Neuron (in vitro differentiated cells): ENCODE data around the gene ESRRG.

Source experiments
- H2AFZ ChIP-seq: one replicate; pipeline ENCODE4 v1.6.1; 2013; ENCODE audit warnings: low read depth, mild to moderate bottlenecking, inconsistent platforms, low read length, moderate library complexity
- H3K27me3 ChIP-seq: one replicate; pipeline ENCODE4 v1.6.1; 2013; ENCODE audit warnings: low read length; ENCODE audit not compliant: insufficient read depth
- H3K36me3 ChIP-seq: one replicate; pipeline ENCODE4 v1.6.1; 2013; ENCODE audit warnings: low read length; ENCODE audit not compliant: insufficient read depth
- H3K4me1 ChIP-seq: one replicate; pipeline ENCODE4 v1.6.1; 2013; ENCODE audit warnings: low read length; ENCODE audit not compliant: insufficient read depth
- H3K4me3 ChIP-seq: 2 replicates; pipeline ENCODE4 v1.5.1; 2013; ENCODE audit warnings: mild to moderate bottlenecking, low read length, moderate library complexity
- H3K9me3 ChIP-seq: one replicate; pipeline ENCODE4 v1.6.1; 2013; ENCODE audit warnings: low read length

Gene ESRRG

DNA sequence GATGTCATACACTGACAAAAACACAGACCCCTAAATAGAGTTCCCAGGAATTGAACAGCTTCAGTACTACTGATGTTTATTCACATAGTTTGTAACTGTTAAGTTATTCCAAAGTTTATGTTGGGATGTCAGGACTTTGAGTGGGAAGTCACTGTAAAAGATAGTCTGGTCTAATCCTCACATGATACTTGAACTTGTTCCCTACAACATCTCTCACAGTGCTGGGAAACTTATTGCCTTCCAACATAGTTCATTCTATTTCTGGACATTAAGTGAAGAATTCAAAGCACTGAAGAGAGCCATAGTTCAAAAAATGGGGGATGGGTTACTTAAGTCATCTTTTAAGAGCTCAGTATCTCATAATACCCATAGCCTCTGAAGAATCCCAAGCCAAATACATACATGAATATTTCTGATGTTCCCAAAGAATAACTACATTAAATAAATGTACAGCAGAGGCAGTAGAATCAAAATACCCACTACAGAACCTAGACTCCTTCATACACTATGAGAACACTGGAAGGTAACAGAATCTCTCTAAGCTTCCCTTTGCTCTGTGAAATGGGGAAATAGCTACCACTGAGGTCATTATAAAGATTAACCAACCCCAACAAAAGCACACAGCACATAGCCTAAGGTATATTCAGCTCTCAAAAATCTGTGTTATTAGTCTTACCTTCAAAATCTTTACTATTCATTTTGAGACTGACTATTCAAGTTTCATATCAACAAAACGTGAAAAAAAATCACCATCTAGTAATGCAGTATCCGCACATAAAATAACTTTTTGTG lies 81.4 kb downstream of the ESRRG start:
- no peaks in the 10 kb centered on the region for H3K4me1 ChIP-seq
- H2AFZ ChIP-seq = no peak overlapping the region
- no peak overlapping the region for H3K4me3 ChIP-seq
- no peaks in the 10 kb centered on the region for H3K9me3 ChIP-seq
- H3K27me3 ChIP-seq = no peaks in the 10 kb centered on the region
- no peaks in the 10 kb centered on the region for H3K36me3 ChIP-seq

DNA sequence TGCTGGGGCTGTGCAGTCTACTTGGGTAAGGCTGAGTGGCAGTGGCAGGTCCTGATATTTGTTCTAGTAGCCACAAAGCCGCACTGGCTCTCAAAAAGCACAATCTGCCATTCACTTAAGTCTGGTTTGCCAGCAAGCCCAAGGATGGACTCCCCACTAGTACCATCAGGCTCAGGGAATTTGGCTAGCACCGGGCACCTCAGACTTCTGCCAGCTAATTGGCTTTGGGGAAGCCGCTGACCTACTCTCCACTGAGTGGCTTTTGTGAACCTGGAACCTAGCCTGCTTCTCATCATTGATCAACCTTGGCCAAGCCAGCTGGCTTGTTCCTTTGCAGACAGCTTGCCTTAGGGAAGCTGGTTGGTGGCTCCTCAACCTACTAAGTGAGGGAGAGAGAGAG lies 83.1 kb downstream of the ESRRG start:
- Histone ChIP-seq H3K9me3 (no peaks in the 10 kb centered on the region), H3K27me3 (no peaks in the 10 kb centered on the region), H3K4me3 (no peak overlapping the region), H2AFZ (no peak overlapping the region), H3K36me3 (no peaks in the 10 kb centered on the region), H3K4me1 (no peaks in the 10 kb centered on the region)

DNA sequence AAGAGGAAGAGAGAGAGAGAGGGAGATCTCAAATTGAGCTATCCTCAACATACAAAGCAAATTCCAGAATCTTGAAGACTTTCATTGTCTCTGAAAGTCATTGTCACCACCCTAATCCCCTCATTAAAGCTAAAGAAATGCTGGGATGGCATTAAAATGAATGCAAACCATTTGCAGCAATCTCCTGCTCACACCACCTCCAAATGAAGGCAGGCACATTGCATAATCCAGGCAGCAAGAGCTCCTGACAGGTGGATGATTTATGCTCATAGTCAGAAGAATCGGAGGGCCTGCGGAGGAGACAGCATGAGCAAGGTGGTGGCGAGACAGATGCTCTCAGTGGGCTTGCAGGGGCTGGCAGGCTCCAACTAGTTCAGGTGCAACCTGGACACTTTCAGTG lies 90.2 kb downstream of the ESRRG start:
- H3K4me1 ChIP-seq = peaks cover 35% of the 10 kb centered on the region
- H3K9me3 ChIP-seq = no peaks in the 10 kb centered on the region
- H3K4me3 ChIP-seq = no peak overlapping the region
- no peak overlapping the region for H2AFZ ChIP-seq
- H3K27me3 ChIP-seq = no peaks in the 10 kb centered on the region
- H3K36me3 ChIP-seq = no peaks in the 10 kb centered on the region

DNA sequence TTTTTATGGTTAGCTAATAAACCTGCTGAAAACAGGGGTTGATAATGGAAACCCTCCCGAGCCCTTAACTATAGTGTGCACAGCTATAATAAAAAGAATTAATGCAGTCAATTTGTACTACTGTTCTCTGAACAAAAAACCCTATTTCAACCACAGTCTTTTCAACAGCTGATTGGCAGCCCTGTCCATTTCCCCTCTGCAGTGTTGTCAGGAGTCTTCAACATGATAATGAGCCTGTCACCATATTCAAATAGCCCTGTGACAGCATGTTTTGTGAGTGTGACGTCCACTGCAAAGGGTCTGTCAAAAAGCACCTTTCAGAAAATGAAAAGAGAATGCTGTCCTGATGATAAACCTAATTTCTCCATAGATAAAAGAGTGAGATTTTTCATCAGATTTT lies 92.7 kb downstream of the ESRRG start:
- Histone ChIP-seq H3K9me3 (no peaks in the 10 kb centered on the region), H3K36me3 (no peaks in the 10 kb centered on the region), H3K27me3 (no peaks in the 10 kb centered on the region), H3K4me1 (peaks cover 35% of the 10 kb centered on the region), H3K4me3 (no peak overlapping the region), H2AFZ (no peak overlapping the region)

DNA sequence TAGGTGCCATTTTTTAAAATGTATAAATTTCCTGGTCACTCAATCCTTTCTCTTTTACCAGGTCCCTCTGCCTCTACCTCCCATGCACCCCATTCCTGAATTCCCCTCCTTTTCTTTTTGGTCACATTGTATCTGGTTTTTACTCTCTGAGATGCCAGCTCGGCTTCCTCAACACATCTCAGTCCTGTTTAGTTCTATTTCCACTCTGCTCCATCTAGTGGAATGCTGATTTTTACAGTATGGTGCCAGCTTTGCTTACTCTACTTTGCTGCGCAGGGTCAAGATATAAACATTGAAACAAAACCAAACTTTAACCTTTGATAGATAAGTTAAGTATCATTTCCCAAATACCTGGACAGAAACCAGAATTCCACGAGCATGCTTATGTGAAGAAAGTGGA lies 96.0 kb downstream of the ESRRG start:
- Histone ChIP-seq H3K36me3 (no peaks in the 10 kb centered on the region), H3K4me3 (no peak overlapping the region), H3K4me1 (peaks cover 23% of the 10 kb centered on the region), H3K27me3 (no peaks in the 10 kb centered on the region), H3K9me3 (no peaks in the 10 kb centered on the region), H2AFZ (no peak overlapping the region)

- H3K9me3 ChIP-seq = no peaks in the 10 kb centered on the region
- H3K36me3 ChIP-seq = no peaks in the 10 kb centered on the region
- no peak overlapping the region for H2AFZ ChIP-seq
- H3K4me3 ChIP-seq = no peak overlapping the region
- peaks cover 20% of the 10 kb centered on the region for H3K4me1 ChIP-seq
- H3K27me3 ChIP-seq = no peaks in the 10 kb centered on the region
These were observed 96.7 kb downstream of the ESRRG start for GRCh38 chr1:216626394-216627067.

DNA sequence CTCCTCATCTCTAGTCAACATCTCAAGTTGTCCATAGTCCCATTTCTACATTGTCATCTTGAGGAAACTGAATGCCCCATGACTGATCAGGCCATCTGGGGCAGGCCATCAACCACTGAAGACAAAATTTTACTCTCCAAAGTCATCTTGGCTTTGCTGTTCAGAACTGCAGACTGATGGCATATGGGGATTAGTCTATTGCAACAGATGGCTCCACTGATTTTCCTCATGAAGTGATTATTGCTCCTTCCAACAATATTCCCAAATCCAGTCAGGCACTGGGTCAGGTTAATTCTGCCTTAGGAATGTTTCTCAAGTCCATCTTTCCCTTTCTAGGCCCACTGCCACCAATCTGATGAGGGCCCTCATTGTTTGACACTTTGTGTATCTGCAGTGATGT lies 101.7 kb downstream of the ESRRG start:
- H3K4me1 ChIP-seq = no peaks in the 10 kb centered on the region
- no peaks in the 10 kb centered on the region for H3K27me3 ChIP-seq
- no peaks in the 10 kb centered on the region for H3K36me3 ChIP-seq
- H2AFZ ChIP-seq = no peak overlapping the region
- no peaks in the 10 kb centered on the region for H3K9me3 ChIP-seq
- no peak overlapping the region for H3K4me3 ChIP-seq

DNA sequence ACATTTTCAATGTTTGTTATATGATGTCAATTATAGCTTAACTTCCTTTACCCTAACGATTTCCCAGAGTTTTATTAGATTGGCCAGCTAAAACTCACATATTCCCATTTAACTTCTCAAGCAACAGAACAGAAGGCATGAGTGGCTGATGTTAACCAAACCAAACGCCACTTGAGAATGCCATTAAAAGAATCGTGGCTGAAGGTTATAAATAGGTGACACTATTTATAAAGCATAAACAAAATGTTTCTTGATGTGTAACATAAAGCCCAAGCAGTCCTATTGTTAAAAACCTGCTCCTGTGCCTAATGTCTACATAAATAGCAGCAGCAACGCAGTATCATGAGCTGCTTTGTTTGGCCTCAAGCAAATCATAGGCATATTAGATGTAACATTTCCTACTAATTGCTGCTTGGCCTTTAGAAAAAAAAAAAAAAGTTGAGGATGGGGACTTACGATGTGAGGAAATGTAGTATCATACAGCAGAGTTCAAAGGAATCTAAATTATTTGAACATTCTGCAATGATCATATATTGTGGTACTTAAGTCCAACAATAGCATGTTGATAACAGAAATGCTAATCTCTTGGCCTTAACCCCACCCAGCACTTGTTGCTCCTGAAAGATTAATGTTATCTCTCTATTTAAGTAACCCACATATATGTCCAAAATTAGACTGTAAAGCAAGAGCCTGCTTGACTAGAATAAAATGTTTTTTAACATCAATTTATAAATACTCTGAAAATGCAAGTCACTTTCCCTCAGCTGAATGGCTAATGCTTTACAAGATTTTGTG lies 106.0 kb downstream of the ESRRG start:
- H3K4me3 ChIP-seq = no peak overlapping the region
- no peak overlapping the region for H2AFZ ChIP-seq
- peaks cover 12% of the 10 kb centered on the region for H3K4me1 ChIP-seq
- no peaks in the 10 kb centered on the region for H3K9me3 ChIP-seq
- H3K27me3 ChIP-seq = no peaks in the 10 kb centered on the region
- H3K36me3 ChIP-seq = no peaks in the 10 kb centered on the region

DNA sequence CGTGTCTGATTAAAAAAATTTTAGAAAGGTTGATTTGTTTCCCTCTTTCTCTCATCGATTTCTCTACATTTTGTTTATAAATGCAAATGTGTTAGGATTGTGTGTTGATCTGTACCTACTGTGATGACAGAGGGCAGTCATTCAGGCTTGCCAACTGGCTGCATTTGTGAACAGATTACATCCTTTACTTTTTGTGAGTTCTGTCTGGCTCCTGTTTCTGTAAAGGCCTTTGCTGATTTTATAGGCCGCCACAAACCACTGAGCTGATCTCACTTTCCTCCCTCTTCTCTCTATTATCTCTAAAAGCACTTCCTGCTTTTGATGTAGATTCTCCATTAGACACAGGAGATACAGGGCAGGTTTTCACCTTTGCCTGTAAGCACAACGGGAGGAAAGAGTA lies 106.8 kb downstream of the ESRRG start:
- no peaks in the 10 kb centered on the region for H3K36me3 ChIP-seq
- H3K27me3 ChIP-seq = no peaks in the 10 kb centered on the region
- no peaks in the 10 kb centered on the region for H3K9me3 ChIP-seq
- H2AFZ ChIP-seq = no peak overlapping the region
- H3K4me3 ChIP-seq = no peak overlapping the region
- peaks cover 12% of the 10 kb centered on the region for H3K4me1 ChIP-seq

DNA sequence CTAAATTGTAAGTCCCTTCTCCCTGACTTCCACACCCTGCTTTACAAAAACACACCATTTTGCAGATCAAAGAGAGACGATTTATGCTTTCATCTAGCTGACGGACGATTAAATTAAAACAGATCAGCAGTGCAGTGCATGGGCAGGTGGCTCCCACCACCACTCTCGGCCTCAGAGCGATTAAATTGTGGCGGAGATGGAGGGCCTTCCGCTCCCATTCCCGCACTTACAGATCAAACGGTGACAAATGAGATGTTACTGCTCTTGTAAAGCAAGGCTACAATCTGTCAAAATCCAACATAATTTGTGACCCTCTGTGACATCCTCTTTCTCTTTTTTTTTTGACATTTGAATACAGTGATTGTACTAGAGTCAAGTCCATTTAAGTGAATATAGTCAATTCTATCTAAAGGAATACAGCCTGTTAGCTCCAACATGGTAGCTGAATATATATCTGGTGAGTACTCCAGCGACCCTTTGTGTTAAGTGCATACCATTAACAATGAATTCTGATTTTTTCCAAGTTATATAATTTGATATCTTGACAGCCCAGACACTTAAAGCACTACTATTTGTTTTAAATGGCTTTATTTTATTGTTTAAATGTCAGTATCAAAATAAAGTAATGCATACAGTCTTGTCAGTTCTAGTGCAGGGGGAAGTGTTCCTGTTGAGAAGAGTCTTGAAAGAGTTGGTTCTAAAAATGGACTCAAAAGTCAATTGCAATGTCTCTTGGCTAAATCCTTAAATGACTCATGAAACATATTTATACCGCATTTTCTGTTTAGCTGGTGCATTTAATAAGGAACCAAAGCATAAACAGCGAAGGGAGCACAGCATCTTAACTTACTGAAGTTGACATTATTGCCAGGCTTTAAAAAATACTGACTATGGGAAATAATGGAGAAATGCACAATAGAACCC lies 109.0 kb downstream of the ESRRG start:
- peaks cover 12% of the 10 kb centered on the region for H3K4me1 ChIP-seq
- H3K4me3 ChIP-seq = no peak overlapping the region

DNA sequence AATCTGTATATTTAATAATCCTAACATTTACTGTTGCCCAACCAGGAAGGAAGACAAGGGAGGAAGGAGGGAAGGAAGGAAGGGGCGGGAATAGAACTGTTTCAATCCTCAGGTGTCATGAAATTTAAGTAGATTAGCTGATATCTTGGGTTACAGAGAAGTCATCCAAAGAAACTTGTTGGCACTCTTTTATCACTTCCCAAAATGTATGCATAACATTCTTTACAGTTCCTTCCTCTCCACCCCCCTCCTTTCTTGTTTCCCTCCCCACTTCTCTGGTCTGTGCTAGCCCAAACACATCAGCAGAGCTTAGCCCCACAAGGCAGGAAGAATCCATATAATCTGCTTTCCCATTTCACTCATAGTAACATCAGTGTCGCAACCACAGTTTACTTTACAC lies 110.9 kb downstream of the ESRRG start:
- H3K27me3 ChIP-seq = no peaks in the 10 kb centered on the region

More for the DNA sequence above, 109.0 kb downstream of the ESRRG start:
- no peak overlapping the region for H2AFZ ChIP-seq
- H3K27me3 ChIP-seq = no peaks in the 10 kb centered on the region
- no peaks in the 10 kb centered on the region for H3K9me3 ChIP-seq
- H3K36me3 ChIP-seq = no peaks in the 10 kb centered on the region

DNA sequence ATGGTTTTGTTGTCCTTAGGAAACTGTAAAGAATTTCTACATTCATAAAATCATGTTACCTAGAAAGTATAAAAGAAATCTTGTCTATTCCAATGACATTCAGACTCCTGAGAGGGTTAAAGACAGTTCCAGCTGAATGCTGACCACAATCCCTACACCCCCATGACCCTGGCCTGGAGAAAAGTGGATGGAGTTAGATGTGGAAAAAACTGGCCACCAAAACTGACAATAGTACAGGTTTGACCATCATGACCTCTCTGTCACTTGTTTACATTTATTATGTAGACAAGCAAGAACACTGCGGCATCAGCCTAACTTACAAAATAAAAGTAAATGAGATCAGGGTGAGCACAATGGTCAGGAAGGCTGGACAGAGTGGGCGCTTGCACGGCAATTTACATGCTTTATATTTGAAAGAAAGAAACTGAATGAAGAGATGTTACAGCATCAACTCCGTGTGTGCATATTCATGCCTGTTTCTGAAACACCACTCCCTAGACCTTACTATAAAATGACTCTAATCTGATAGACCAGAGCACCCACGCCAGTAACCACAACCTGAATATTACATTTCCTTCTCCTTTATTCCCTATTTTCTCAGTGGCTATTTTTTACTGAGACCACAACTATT lies 116.0 kb downstream of the ESRRG start:
- Histone ChIP-seq H2AFZ (no peak overlapping the region), H3K36me3 (no peaks in the 10 kb centered on the region)

More for the DNA sequence above, 110.9 kb downstream of the ESRRG start:
- H3K4me3 ChIP-seq = no peak overlapping the region
- peaks cover 15% of the 10 kb centered on the region for H3K4me1 ChIP-seq
- no peaks in the 10 kb centered on the region for H3K9me3 ChIP-seq
- no peak overlapping the region for H2AFZ ChIP-seq
- no peaks in the 10 kb centered on the region for H3K36me3 ChIP-seq

More for the DNA sequence above, 116.0 kb downstream of the ESRRG start:
- Histone ChIP-seq H3K4me1 (peaks cover 19% of the 10 kb centered on the region), H3K4me3 (no peak overlapping the region), H3K27me3 (no peaks in the 10 kb centered on the region), H3K9me3 (no peaks in the 10 kb centered on the region)
